SJCRH30 (cell line): Measurements from ENCODE around the gene DAG1. TPM values are rescaled to one million over a fixed set of nuclear protein-coding genes. Genes with fewer than 3 reads are reported as not detected.

ENCODE experiments used
- DNase-seq, 2 experiments: peaks; one replicate each; pipeline ENCODE4 v3.0.0-alpha.2; 2015 to 2020
- H3K27ac ChIP-seq: fragments of 250-450 bp; sonication (Bioruptor Pico); 2 replicates; pipeline ENCODE4 v1.5.1; 2020; ENCODE audit warnings: mild to moderate bottlenecking, moderate library complexity
- H3K27me3 ChIP-seq: fragments of 250-450 bp; sonication (Bioruptor Pico); 2 replicates; pipeline ENCODE4 v1.5.1; 2020; ENCODE audit warnings: mild to moderate bottlenecking, moderate library complexity
- H3K36me3 ChIP-seq: fragments of 250-450 bp; sonication (Bioruptor Pico); 2 replicates; pipeline ENCODE4 v1.5.1; 2020; ENCODE audit warnings: mild to moderate bottlenecking, moderate library complexity
- H3K4me1 ChIP-seq: fragments of 250-450 bp; sonication (Bioruptor Pico); 2 replicates; pipeline ENCODE4 v1.5.1; 2020; ENCODE audit warnings: mild to moderate bottlenecking, moderate library complexity
- H3K4me3 ChIP-seq: fragments of 250-450 bp; sonication (Bioruptor Pico); 2 replicates; pipeline ENCODE4 v1.5.1; 2020; ENCODE audit warnings: mild to moderate bottlenecking, moderate library complexity
- H3K9me3 ChIP-seq: fragments of 250-450 bp; sonication (Bioruptor Pico); replicated peaks from 2 replicates; pipeline ENCODE4 v1.5.1; 2020; ENCODE audit warnings: mild to moderate bottlenecking, moderate library complexity
- total RNA-seq: library from RNA; depleted of rRNA; stranded (reverse); fragments of >200 nt; shearing (Covaris generic); gene quantifications from 2 replicates; pipeline ENCODE4 v1.2.3, GENCODE V29; 2014

Gene DAG1
- total RNA-seq, 1 experiment from 2014 or later = 82.8 TPM

GRCh38 chr3:49539659-49540560 is 69.8 kb downstream of the DAG1 start:
- Histone ChIP-seq H3K4me1 (peaks cover 7% of the 10 kb centered on the region), H3K27ac (peak overlapping the region; percentile 19; the same call in 1 of the 2 replicates), H3K4me3 (peak overlapping the region; percentile 57), H3K27me3 (peaks cover 6% of the 10 kb centered on the region), H3K9me3 (no peaks in the 10 kb centered on the region), H3K36me3 (no peaks in the 10 kb centered on the region; the same call in 1 of the 2 replicates)
- peak; percentile 91 to 96 for DNase-seq

- H3K36me3 ChIP-seq = no peaks in the 10 kb centered on the region
- DNase-seq = no peak
- H3K9me3 ChIP-seq = no peaks in the 10 kb centered on the region
- H3K4me3 ChIP-seq = no peak overlapping the region
- H3K27ac ChIP-seq = no peak overlapping the region
- H3K27me3 ChIP-seq = peaks cover 4% of the 10 kb centered on the region; the same call in 1 of the 2 replicates
- no peaks in the 10 kb centered on the region for H3K4me1 ChIP-seq
Measured at GRCh38 chr3:49552087-49552486, 82.0 kb downstream of the DAG1 start.

GRCh38 chr3:49553324-49553691 is 83.2 kb downstream of the DAG1 start:
- Histone ChIP-seq H3K4me1 (no peaks in the 10 kb centered on the region), H3K27ac (no peak overlapping the region), H3K27me3 (peaks cover 4% of the 10 kb centered on the region; the same call in 1 of the 2 replicates), H3K36me3 (no peaks in the 10 kb centered on the region), H3K4me3 (peak overlapping the region; percentile 60), H3K9me3 (no peaks in the 10 kb centered on the region)
- DNase-seq = no peak

GRCh38 chr3:49553692-49554632 is 83.9 kb downstream of the DAG1 start, which contains the start of gene BSN:
TSS of gene BSN (plus strand) at chr3:49554477. CDS start at chr3:49554603, 126 bp downstream.
- peak; percentile 89 to 92 for DNase-seq
- no peaks in the 10 kb centered on the region for H3K36me3 ChIP-seq
- H3K9me3 ChIP-seq = no peaks in the 10 kb centered on the region
- H3K4me3 ChIP-seq = peak within 1 kb of the TSS; percentile 60
- no peaks in the 10 kb centered on the region for H3K4me1 ChIP-seq
- peaks cover 4% of the 10 kb centered on the region; the same call in 1 of the 2 replicates for H3K27me3 ChIP-seq
- H3K27ac ChIP-seq = no peak within 1 kb of the TSS

GRCh38 chr3:49554633-49555265 is 84.7 kb downstream of the DAG1 start:
- DNase-seq = peak; percentile 12 to 28
- H3K27ac ChIP-seq = no peak overlapping the region

GRCh38 chr3:49556500-49557275 is 86.6 kb downstream of the DAG1 start:
- no peak for DNase-seq
- Histone ChIP-seq H3K27ac (no peak overlapping the region), H3K27me3 (peaks cover 4% of the 10 kb centered on the region; the same call in 1 of the 2 replicates), H3K4me1 (no peaks in the 10 kb centered on the region), H3K36me3 (no peaks in the 10 kb centered on the region), H3K9me3 (no peaks in the 10 kb centered on the region), H3K4me3 (no peak overlapping the region)

More at GRCh38 chr3:49554633-49555265, 84.7 kb downstream of the DAG1 start:
- Histone ChIP-seq H3K36me3 (no peaks in the 10 kb centered on the region), H3K9me3 (no peaks in the 10 kb centered on the region), H3K4me3 (peak overlapping the region; percentile 50), H3K27me3 (peaks cover 4% of the 10 kb centered on the region; the same call in 1 of the 2 replicates), H3K4me1 (no peaks in the 10 kb centered on the region)

- H3K27me3 ChIP-seq = no peaks in the 10 kb centered on the region
Measured at GRCh38 chr3:49563040-49563578, 93.0 kb downstream of the DAG1 start.

GRCh38 chr3:49563766-49564165 is 93.7 kb downstream of the DAG1 start:
- H3K36me3 ChIP-seq = no peaks in the 10 kb centered on the region
- H3K9me3 ChIP-seq = no peaks in the 10 kb centered on the region
- H3K27ac ChIP-seq = no peak overlapping the region
- no peaks in the 10 kb centered on the region for H3K4me1 ChIP-seq
- no peak for DNase-seq
- H3K27me3 ChIP-seq = no peaks in the 10 kb centered on the region
- H3K4me3 ChIP-seq = no peak overlapping the region

More at GRCh38 chr3:49563040-49563578, 93.0 kb downstream of the DAG1 start:
- no peak for DNase-seq
- H3K4me3 ChIP-seq = no peak overlapping the region
- no peaks in the 10 kb centered on the region for H3K36me3 ChIP-seq
- no peaks in the 10 kb centered on the region for H3K9me3 ChIP-seq
- H3K4me1 ChIP-seq = no peaks in the 10 kb centered on the region
- no peak overlapping the region for H3K27ac ChIP-seq

GRCh38 chr3:49566312-49566711 is 96.2 kb downstream of the DAG1 start:
- Histone ChIP-seq H3K9me3 (no peaks in the 10 kb centered on the region), H3K36me3 (no peaks in the 10 kb centered on the region), H3K27me3 (no peaks in the 10 kb centered on the region), H3K4me1 (no peaks in the 10 kb centered on the region), H3K27ac (no peak overlapping the region), H3K4me3 (no peak overlapping the region)
- no peak for DNase-seq

- no peak for DNase-seq
- H3K4me3 ChIP-seq = no peak overlapping the region
- H3K4me1 ChIP-seq = no peaks in the 10 kb centered on the region
- no peaks in the 10 kb centered on the region for H3K9me3 ChIP-seq
- no peaks in the 10 kb centered on the region for H3K27me3 ChIP-seq
- H3K36me3 ChIP-seq = no peaks in the 10 kb centered on the region
- no peak overlapping the region for H3K27ac ChIP-seq
Measured at GRCh38 chr3:49567406-49567805, 97.3 kb downstream of the DAG1 start.

GRCh38 chr3:49568965-49569364 is 98.9 kb downstream of the DAG1 start:
- no peak overlapping the region for H3K27ac ChIP-seq
- DNase-seq = no peak
- no peaks in the 10 kb centered on the region for H3K27me3 ChIP-seq
- H3K9me3 ChIP-seq = no peaks in the 10 kb centered on the region
- H3K4me3 ChIP-seq = no peak overlapping the region
- H3K4me1 ChIP-seq = no peaks in the 10 kb centered on the region
- H3K36me3 ChIP-seq = no peaks in the 10 kb centered on the region

- Histone ChIP-seq H3K9me3 (no peaks in the 10 kb centered on the region), H3K27me3 (no peaks in the 10 kb centered on the region), H3K36me3 (no peaks in the 10 kb centered on the region), H3K4me3 (no peak overlapping the region), H3K4me1 (no peaks in the 10 kb centered on the region), H3K27ac (no peak overlapping the region)
- no peak for DNase-seq
Measured at GRCh38 chr3:49570028-49570654, 100.1 kb downstream of the DAG1 start.

- Histone ChIP-seq H3K9me3 (no peaks in the 10 kb centered on the region), H3K27me3 (no peaks in the 10 kb centered on the region), H3K36me3 (no peaks in the 10 kb centered on the region), H3K4me3 (no peak overlapping the region), H3K27ac (no peak overlapping the region), H3K4me1 (no peaks in the 10 kb centered on the region)
- DNase-seq = no peak
Measured at GRCh38 chr3:49582177-49582576, 112.1 kb downstream of the DAG1 start.
